PC-9 (cell line): ENCODE data around the gene APCDD1L. TPM values are rescaled to one million over a fixed set of nuclear protein-coding genes. Genes with fewer than 3 reads are reported as not detected.

Source experiments
- BruUV-seq: library from RNA; stranded (reverse); fragments of 400-500 nt; replicated peaks from 2 replicates; lab custom pipeline; 2021; lab: Mats Ljungman, UMichigan
- CTCF ChIA-PET: fragments of 300-600 bp; sonication (Branson Sonifier 250); formaldehyde crosslinking; loops from one replicate; lab custom pipeline; 2022; ENCODE audit warnings: antibody characterized with exemption; lab: Charles Lee
- POLR2A ChIA-PET: fragments of 300-600 bp; sonication (Branson Sonifier 250); formaldehyde crosslinking; loops from one replicate; lab custom pipeline; 2022; ENCODE audit warnings: antibody characterized with exemption; ENCODE audit not compliant: unreplicated experiment; lab: Charles Lee
- DNase-seq, 2 experiments: peaks; one replicate each; pipeline versions ENCODE4 v3.0.0 to v3.0.0-alpha.2; 2015 to 2022; ENCODE audit warnings: mixed read lengths in 1 of 2
- H2AFZ ChIP-seq: fragments of 200-600 bp; sonication (generic); 2 replicates; pipeline ENCODE4 v1.8.1; 2017; ENCODE audit warnings: antibody characterized with exemption
- H3F3A ChIP-seq: fragments of 200-600 bp; sonication (generic); 2 replicates; pipeline ENCODE4 v1.8.1; 2017; ENCODE audit warnings: antibody characterized with exemption, mild to moderate bottlenecking, low read depth; ENCODE audit not compliant: insufficient read depth
- H3K27ac ChIP-seq: fragments of 200-600 bp; sonication (generic); 2 replicates; pipeline ENCODE4 v1.6.1; 2016; ENCODE audit warnings: mixed run types
- H3K27me3 ChIP-seq: fragments of 200-600 bp; sonication (generic); 2 replicates; pipeline ENCODE4 v1.6.1; 2016; ENCODE audit warnings: low read depth, mixed run types; ENCODE audit not compliant: insufficient read depth
- H3K36me3 ChIP-seq: fragments of 200-600 bp; sonication (generic); 2 replicates; pipeline ENCODE4 v1.6.1; 2016; ENCODE audit warnings: low read depth, mixed run types
- H3K4me1 ChIP-seq: fragments of 200-600 bp; sonication (generic); replicated peaks from 2 replicates; pipeline ENCODE4 v1.6.1; 2016; ENCODE audit warnings: mixed run types; ENCODE audit not compliant: insufficient read depth
- H3K4me2 ChIP-seq: fragments of 200-600 bp; sonication (generic); 2 replicates; pipeline ENCODE4 v1.6.1; 2017; ENCODE audit warnings: mixed run types
- H3K4me3 ChIP-seq: fragments of 200-600 bp; sonication (generic); 2 replicates; pipeline ENCODE4 v1.6.1; 2016; ENCODE audit warnings: mixed run types
- H3K79me2 ChIP-seq: fragments of 200-600 bp; sonication (generic); 2 replicates; pipeline ENCODE4 v1.6.1; 2017; ENCODE audit warnings: low read depth, mixed run types
- H3K9me2 ChIP-seq: fragments of 200-600 bp; sonication (generic); 2 replicates; pipeline ENCODE4 v1.8.1; 2017; ENCODE audit warnings: mild to moderate bottlenecking; ENCODE audit not compliant: insufficient read depth
- H3K9me3 ChIP-seq: fragments of 200-600 bp; sonication (generic); 2 replicates; pipeline ENCODE4 v1.8.1; 2016; ENCODE audit warnings: low read depth; ENCODE audit not compliant: insufficient read depth
- H4K20me1 ChIP-seq: fragments of 200-600 bp; sonication (generic); 2 replicates; pipeline ENCODE4 v1.8.1; 2017; ENCODE audit not compliant: insufficient read depth
- CTCF ChIP-seq: fragments of 200-600 bp; sonication (generic); conservative IDR thresholded peaks from 2 replicates; pipeline ENCODE4 v1.6.1; 2017; ENCODE audit warnings: mixed run types, antibody characterized with exemption, mild to moderate bottlenecking, moderate library complexity
- EZH2 ChIP-seq: fragments of 200-600 bp; sonication (generic); IDR thresholded peaks from 2 replicates; pipeline ENCODE4 v1.8.0; 2017; ENCODE audit warnings: antibody characterized with exemption, low read depth
- intact Hi-C: fragments of 100-400 bp; cut with micrococcal nuclease; formaldehyde crosslinking; loops from one replicate; pipeline ENCODE4 v1.10.0; 2022; ENCODE audit not compliant: unreplicated experiment
- total RNA-seq: library from RNA; stranded (reverse); gene quantifications from 2 replicates; pipeline ENCODE4 v1.2.3, GENCODE V29; 2021

APCDD1L gene
- total RNA-seq, 1 experiment from 2014 or later: 3.0 TPM

- intact Hi-C loops: loop anchor here (10.0 kb wide), 1 partner anchor 122 kb away; no protein-coding TSS in a partner anchor
- Histone ChIP-seq H3K4me3 (no peak overlapping the region), H3K9me2 (no peaks in the 10 kb centered on the region), H3K36me3 (peaks cover 19% of the 10 kb centered on the region), H3K4me2 (no peak overlapping the region), H3K4me1 (no peaks in the 10 kb centered on the region), H3K79me2 (no peaks in the 10 kb centered on the region), H3F3A (peaks cover 8% of the 10 kb centered on the region; the same call in 1 of the 2 replicates), H3K27ac (0 out of 2 replicates have a peak overlapping the region, but pooled peaks have one; percentile 4), H2AFZ (no peak overlapping the region), H3K9me3 (no peaks in the 10 kb centered on the region), H4K20me1 (peaks cover 11% of the 10 kb centered on the region; the same call in 1 of the 2 replicates), H3K27me3 (no peaks in the 10 kb centered on the region)
- TF ChIP-seq EZH2 (no peak), CTCF (no peak)
- ChIA-PET POLR2A (no interaction called here), CTCF (no interaction called here)
- no peak for DNase-seq
- no TSS peak for BruUV-seq
These were observed 68.8 kb downstream of the APCDD1L start for GRCh38 chr20:58446264-58446959.

- 0 out of 2 replicates have a peak, but pooled peaks cover 3% of the 10 kb centered on the region for H3K79me2 ChIP-seq
- H3K9me2 ChIP-seq: no peaks in the 10 kb centered on the region
- no TSS peak for BruUV-seq
- H3K4me1 ChIP-seq: no peaks in the 10 kb centered on the region
- H3K27me3 ChIP-seq: no peaks in the 10 kb centered on the region
- CTCF ChIA-PET: no interaction called here
- H3F3A ChIP-seq: peaks cover 8% of the 10 kb centered on the region; the same call in 1 of the 2 replicates
- H3K9me3 ChIP-seq: no peaks in the 10 kb centered on the region
- TF ChIP-seq EZH2 (no peak), CTCF (no peak)
- H3K27ac ChIP-seq: no peak overlapping the region
- H4K20me1 ChIP-seq: peaks cover 11% of the 10 kb centered on the region; the same call in 1 of the 2 replicates
- no peak overlapping the region for H2AFZ ChIP-seq
- POLR2A ChIA-PET: interaction anchor here (0.6 kb wide), 1 partner anchor 56 kb away, joined by 5 read pairs; the partner anchor contains the start of gene VAPB
- no peak for DNase-seq
- no peak overlapping the region for H3K4me2 ChIP-seq
- no peak overlapping the region for H3K4me3 ChIP-seq
- intact Hi-C loops: loop anchor here (2.0 to 10.0 kb wide), 2 partner anchors 28 to 120 kb away; no protein-coding TSS in a partner anchor
- H3K36me3 ChIP-seq: peaks cover 22% of the 10 kb centered on the region
These were observed 70.4 kb downstream of the APCDD1L start for GRCh38 chr20:58444746-58445255.

- Histone ChIP-seq H3K36me3 (peaks cover 32% of the 10 kb centered on the region), H3F3A (no peaks in the 10 kb centered on the region), H3K79me2 (peaks cover 21% of the 10 kb centered on the region), H3K4me3 (no peak overlapping the region), H3K9me2 (no peaks in the 10 kb centered on the region), H3K27ac (no peak overlapping the region), H3K4me1 (no peaks in the 10 kb centered on the region), H4K20me1 (peaks cover 17% of the 10 kb centered on the region), H2AFZ (no peak overlapping the region), H3K27me3 (no peaks in the 10 kb centered on the region), H3K9me3 (no peaks in the 10 kb centered on the region), H3K4me2 (no peak overlapping the region)
- BruUV-seq: no TSS peak
- DNase-seq: no peak
- TF ChIP-seq CTCF: no peak
- no peak for TF ChIP-seq EZH2
- POLR2A ChIA-PET: no interaction called here
- intact Hi-C loops: loop anchor here (10.0 kb wide), 1 partner anchor 117 kb away; no protein-coding TSS in a partner anchor
- CTCF ChIA-PET: interaction anchor here (0.6 kb wide), 1 partner anchor 405 kb away, joined by 4 read pairs; no protein-coding TSS in a partner anchor
These were observed 73.5 kb downstream of the APCDD1L start for GRCh38 chr20:58441723-58442122.
